MM.1S (cell line): ENCODE results near the gene PGLYRP3.

Experiments used
- EZH2 ChIP-seq: fragments of 300-600 bp; sonication (generic); optimal IDR thresholded peaks from 2 replicates; pipeline ENCODE3; 2017; ENCODE audit warnings: low read depth, mild to moderate bottlenecking, antibody characterized with exemption, low read length, mixed read lengths
- TF ChIP-seq, protein P1 (sequence below): fragments of 300-600 bp; sonication (generic); IDR thresholded peaks from 2 replicates; pipeline ENCODE4 v1.5.1; 2016; ENCODE audit warnings: antibody characterized with exemption, low read length, mixed read lengths

DNA sequence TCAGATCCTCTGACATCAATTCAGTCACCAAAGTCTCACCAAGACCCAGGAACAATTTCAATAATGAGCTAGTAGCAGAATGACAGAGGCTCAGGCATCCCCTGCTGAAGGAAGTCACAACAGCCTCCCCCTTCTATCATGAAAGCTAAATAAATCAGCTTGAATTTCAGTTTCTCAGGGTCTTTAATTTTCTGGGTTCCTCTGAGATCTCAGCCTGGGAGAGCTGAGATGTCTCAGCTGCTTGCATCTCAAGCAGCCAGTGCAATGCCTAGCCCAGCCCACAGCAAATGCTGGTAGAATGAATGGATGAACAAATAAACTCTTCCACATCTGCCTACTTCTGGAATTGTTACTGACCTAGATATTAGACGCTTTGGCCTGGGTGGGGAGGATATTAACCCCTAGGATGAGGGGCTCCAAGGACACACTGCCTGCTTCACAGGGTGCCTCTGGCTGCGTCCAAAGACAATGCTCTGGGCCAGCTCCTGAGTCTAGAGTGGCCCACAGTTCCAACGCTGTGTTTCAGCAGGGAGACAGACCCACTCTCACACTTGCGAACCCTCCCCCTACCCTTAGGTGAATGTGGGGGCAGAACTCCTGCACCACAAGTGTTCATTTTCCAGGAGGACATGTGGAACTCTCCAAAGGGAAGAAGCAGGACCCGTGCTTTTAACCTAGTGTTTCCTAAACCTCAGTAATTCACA, 64.4 kb downstream of the PGLYRP3 start:
- TF ChIP-seq, protein P1, sequence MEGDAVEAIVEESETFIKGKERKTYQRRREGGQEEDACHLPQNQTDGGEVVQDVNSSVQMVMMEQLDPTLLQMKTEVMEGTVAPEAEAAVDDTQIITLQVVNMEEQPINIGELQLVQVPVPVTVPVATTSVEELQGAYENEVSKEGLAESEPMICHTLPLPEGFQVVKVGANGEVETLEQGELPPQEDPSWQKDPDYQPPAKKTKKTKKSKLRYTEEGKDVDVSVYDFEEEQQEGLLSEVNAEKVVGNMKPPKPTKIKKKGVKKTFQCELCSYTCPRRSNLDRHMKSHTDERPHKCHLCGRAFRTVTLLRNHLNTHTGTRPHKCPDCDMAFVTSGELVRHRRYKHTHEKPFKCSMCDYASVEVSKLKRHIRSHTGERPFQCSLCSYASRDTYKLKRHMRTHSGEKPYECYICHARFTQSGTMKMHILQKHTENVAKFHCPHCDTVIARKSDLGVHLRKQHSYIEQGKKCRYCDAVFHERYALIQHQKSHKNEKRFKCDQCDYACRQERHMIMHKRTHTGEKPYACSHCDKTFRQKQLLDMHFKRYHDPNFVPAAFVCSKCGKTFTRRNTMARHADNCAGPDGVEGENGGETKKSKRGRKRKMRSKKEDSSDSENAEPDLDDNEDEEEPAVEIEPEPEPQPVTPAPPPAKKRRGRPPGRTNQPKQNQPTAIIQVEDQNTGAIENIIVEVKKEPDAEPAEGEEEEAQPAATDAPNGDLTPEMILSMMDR: no peak
- TF ChIP-seq EZH2: no peak
